Colonic mucosa (tissue), 4 donors: ENCODE data around the gene SCG5. TPM values are rescaled to one million over a fixed set of nuclear protein-coding genes. Genes with fewer than 3 reads are reported as not detected.

Source experiments
- DNase-seq: peaks from one replicate; pipeline ENCODE4 v3.0.0-alpha.2; 2020
- H3K27ac ChIP-seq: fragments of 200-600 bp; one replicate; pipeline ENCODE4 v1.8.0; 2021
- H3K27me3 ChIP-seq: fragments of 200-600 bp; one replicate; pipeline ENCODE4 v1.8.0; 2021
- H3K36me3 ChIP-seq: fragments of 200-600 bp; one replicate; pipeline ENCODE4 v1.8.0; 2021
- H3K4me1 ChIP-seq: fragments of 200-600 bp; one replicate; pipeline ENCODE4 v1.8.0; 2021; ENCODE audit warnings: mild to moderate bottlenecking
- H3K4me3 ChIP-seq: fragments of 200-600 bp; one replicate; pipeline ENCODE4 v1.8.0; 2021
- H3K9ac ChIP-seq, 2 donors: one replicate each; pipeline ENCODE4 v1.7.0; 2013; ENCODE audit warnings: control low read depth in 2 of 2, low read depth in 2 of 2, low read length in 2 of 2
- H3K9me3 ChIP-seq: fragments of 200-600 bp; one replicate; pipeline ENCODE4 v1.8.0; 2021
- CTCF ChIP-seq: fragments of 200-600 bp; IDR thresholded peaks from one replicate; pipeline ENCODE4 v1.8.0; 2022; ENCODE audit warnings: antibody characterized with exemption, mild to moderate bottlenecking
- intact Hi-C: fragments of 100-400 bp; cut with DNase I; formaldehyde crosslinking; loops from one replicate; pipeline ENCODE4 v1.14.1; 2022
- total RNA-seq, 2 donors: library from RNA; stranded (reverse); fragmentation: NEBNext Ultra II Directional in 1 of 2; extraction: Animal tissue kit (Norgen Biotek cat#: 25700) in 1 of 2; gene quantifications; one replicate each; pipeline ENCODE4 v1.2.1, GENCODE V29; 2021
- donor health status: healthy.
- donor health status: DM: no; HTN: no; CAD: no.
- donor health status: DM: no; HTN: no; CAD: no.

Gene SCG5
- total RNA-seq, 2 donors from 2014 or later, result 4.1 to 9.6 TPM

- H3K4me1 ChIP-seq, result no peaks in the 10 kb centered on the region
- no peak for DNase-seq
- no peaks in the 10 kb centered on the region for H3K36me3 ChIP-seq
- H3K27ac ChIP-seq, result no peak overlapping the region
- H3K9me3 ChIP-seq, result no peaks in the 10 kb centered on the region
- H3K9ac ChIP-seq, result no peak overlapping the region
- H3K4me3 ChIP-seq, result no peak overlapping the region
- intact Hi-C loops, result no loop called here
- no peaks in the 10 kb centered on the region for H3K27me3 ChIP-seq
- TF ChIP-seq CTCF, result no peak
Observed at GRCh38 chr15:32682569-32682968, 41.1 kb downstream of the SCG5 start.

GRCh38 chr15:32682977-32683630 is 41.6 kb downstream of the SCG5 start:
- H3K36me3 ChIP-seq, result no peaks in the 10 kb centered on the region
- intact Hi-C loops, result no loop called here
- H3K4me1 ChIP-seq, result no peaks in the 10 kb centered on the region
- TF ChIP-seq CTCF, result no peak
- no peak overlapping the region for H3K27ac ChIP-seq
- no peaks in the 10 kb centered on the region for H3K27me3 ChIP-seq
- DNase-seq, result no peak
- no peaks in the 10 kb centered on the region for H3K9me3 ChIP-seq
- H3K9ac ChIP-seq, result no peak overlapping the region
- H3K4me3 ChIP-seq, result no peak overlapping the region

- intact Hi-C loops, result no loop called here
- no peak for DNase-seq
- Histone ChIP-seq H3K36me3 (no peaks in the 10 kb centered on the region), H3K9me3 (no peaks in the 10 kb centered on the region), H3K27ac (no peak overlapping the region), H3K4me3 (no peak overlapping the region), H3K27me3 (no peaks in the 10 kb centered on the region), H3K9ac (no peak overlapping the region), H3K4me1 (no peaks in the 10 kb centered on the region)
- TF ChIP-seq CTCF, result no peak
Observed at GRCh38 chr15:32683906-32684584, 42.5 kb downstream of the SCG5 start.

GRCh38 chr15:32685576-32685975 is 44.1 kb downstream of the SCG5 start:
- Histone ChIP-seq H3K27ac (no peak overlapping the region), H3K27me3 (no peaks in the 10 kb centered on the region), H3K9ac (no peak overlapping the region), H3K9me3 (no peaks in the 10 kb centered on the region), H3K36me3 (no peaks in the 10 kb centered on the region), H3K4me1 (no peaks in the 10 kb centered on the region), H3K4me3 (no peak overlapping the region)
- no peak for TF ChIP-seq CTCF
- no peak for DNase-seq
- intact Hi-C loops, result no loop called here

- intact Hi-C loops, result no loop called here
- H3K4me1 ChIP-seq, result no peaks in the 10 kb centered on the region
- no peak overlapping the region for H3K27ac ChIP-seq
- no peak for TF ChIP-seq CTCF
- H3K36me3 ChIP-seq, result no peaks in the 10 kb centered on the region
- DNase-seq, result no peak
- H3K9ac ChIP-seq, result no peak overlapping the region
- H3K4me3 ChIP-seq, result no peak overlapping the region
- H3K9me3 ChIP-seq, result no peaks in the 10 kb centered on the region
- no peaks in the 10 kb centered on the region for H3K27me3 ChIP-seq
Observed at GRCh38 chr15:32687556-32687955, 46.0 kb downstream of the SCG5 start.
